Measurements from ENCODE around the gene PRR16.

DNA sequence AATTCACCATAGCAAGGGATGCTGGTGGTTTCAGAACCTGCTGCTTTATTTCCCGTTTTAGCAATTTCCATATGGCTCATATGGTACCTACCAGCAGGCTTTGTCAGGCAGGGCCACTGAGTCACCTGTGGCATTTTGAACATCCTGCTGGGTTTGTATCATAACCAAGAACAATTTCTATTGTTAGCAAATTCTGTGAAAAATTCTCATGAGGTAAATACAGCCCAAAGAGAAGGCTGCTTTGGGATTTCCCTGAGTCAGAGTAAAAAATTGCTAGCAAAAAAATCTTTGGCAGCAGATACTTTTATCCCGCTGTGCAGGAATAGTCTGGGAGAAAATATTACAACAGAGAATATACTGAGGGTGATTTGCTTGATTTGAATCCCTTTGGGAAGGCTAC lies 52.7 kb downstream of the PRR16 start:
- TF ChIP-seq, protein P1, sequence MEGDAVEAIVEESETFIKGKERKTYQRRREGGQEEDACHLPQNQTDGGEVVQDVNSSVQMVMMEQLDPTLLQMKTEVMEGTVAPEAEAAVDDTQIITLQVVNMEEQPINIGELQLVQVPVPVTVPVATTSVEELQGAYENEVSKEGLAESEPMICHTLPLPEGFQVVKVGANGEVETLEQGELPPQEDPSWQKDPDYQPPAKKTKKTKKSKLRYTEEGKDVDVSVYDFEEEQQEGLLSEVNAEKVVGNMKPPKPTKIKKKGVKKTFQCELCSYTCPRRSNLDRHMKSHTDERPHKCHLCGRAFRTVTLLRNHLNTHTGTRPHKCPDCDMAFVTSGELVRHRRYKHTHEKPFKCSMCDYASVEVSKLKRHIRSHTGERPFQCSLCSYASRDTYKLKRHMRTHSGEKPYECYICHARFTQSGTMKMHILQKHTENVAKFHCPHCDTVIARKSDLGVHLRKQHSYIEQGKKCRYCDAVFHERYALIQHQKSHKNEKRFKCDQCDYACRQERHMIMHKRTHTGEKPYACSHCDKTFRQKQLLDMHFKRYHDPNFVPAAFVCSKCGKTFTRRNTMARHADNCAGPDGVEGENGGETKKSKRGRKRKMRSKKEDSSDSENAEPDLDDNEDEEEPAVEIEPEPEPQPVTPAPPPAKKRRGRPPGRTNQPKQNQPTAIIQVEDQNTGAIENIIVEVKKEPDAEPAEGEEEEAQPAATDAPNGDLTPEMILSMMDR (IDR thresholded peaks at IDR 0.05), result no peak
- no peak for TF ChIP-seq ZFX (IDR thresholded peaks at IDR 0.05; ENCODE audit: borderline replicate concordance)

Measured in 22Rv1 (cell line).